HL-60 (cell line): ENCODE measurements around the gene SYT12.

Source experiments
- DNase-seq, 2 experiments: peaks; one replicate each; pipeline ENCODE4 v3.0.0-alpha.2; 2010 to 2020; ENCODE audit warnings: low read depth in 1 of 2, low spot score in 1 of 2
- H3K27ac ChIP-seq: fragments of 250-450 bp; sonication (Bioruptor Pico); replicated peaks from 2 replicates; pipeline ENCODE4 v1.5.1; 2020; ENCODE audit warnings: mild to moderate bottlenecking, moderate library complexity
- H3K27me3 ChIP-seq: fragments of 250-450 bp; sonication (Bioruptor Pico); 2 replicates; pipeline ENCODE4 v1.5.1; 2021; ENCODE audit warnings: mild to moderate bottlenecking, moderate library complexity; ENCODE audit not compliant: insufficient read depth, poor library complexity, severe bottlenecking
- H3K4me3 ChIP-seq: replicated peaks from 2 replicates; pipeline ENCODE4 v1.5.1; 2011; ENCODE audit warnings: mild to moderate bottlenecking, control low read depth, low read length; ENCODE audit not compliant: insufficient read depth
- GABPA ChIP-seq: IDR thresholded peaks from 2 replicates; pipeline ENCODE4 v1.6.1; 2012; ENCODE audit warnings: low read depth
- POLR2AphosphoS5 ChIP-seq: IDR thresholded peaks from 2 replicates; pipeline ENCODE4 v1.6.1; 2012; ENCODE audit warnings: low read depth
- SPI1 ChIP-seq: IDR thresholded peaks from 2 replicates; pipeline ENCODE4 v1.6.1; 2012; ENCODE audit warnings: low read depth, mild to moderate bottlenecking, borderline replicate concordance
- TF ChIP-seq, protein P1 (sequence below): IDR thresholded peaks from one replicate; pipeline ENCODE4 v1.5.1; 2011; ENCODE audit warnings: low read length, control low read depth, inconsistent platforms; ENCODE audit not compliant: insufficient read depth
- TF ChIP-seq, protein P2 (sequence below): IDR thresholded peaks from 2 replicates; pipeline ENCODE4 v1.6.1; 2012; ENCODE audit warnings: low read depth; ENCODE audit not compliant: insufficient replicate concordance

SYT12 gene

DNA sequence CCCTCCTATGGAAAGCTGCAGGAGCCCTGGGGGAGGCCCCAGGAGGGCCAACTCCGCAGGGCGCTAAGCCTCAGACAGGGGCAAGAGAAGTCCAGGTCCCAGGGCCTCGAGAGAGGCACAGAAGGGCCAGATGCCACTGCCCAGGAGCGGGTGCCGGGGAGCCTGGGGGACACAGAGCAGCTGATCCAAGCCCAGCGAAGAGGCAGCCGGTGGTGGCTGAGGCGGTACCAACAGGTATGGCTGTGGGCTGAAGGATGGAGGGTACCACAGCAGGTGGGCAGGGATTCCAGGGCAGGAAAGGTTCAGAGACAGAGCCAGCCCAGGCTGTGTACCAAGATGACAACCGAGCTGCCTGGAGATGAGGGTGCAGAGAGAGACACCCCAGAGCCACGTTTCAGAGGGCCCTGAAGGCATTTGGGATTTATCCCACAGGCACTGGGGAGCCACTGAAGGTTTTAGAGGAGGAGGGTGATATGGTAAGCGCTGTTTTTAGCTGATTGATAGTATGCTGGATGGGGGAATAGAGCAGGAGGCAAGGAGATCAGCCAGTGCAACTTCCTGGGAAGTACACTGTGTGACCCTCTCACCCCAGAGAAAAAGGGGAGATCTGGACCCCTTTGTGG is 47.4 kb upstream of the SYT12 start:
- no peak overlapping the region for H3K4me3 ChIP-seq
- no peak overlapping the region for H3K27ac ChIP-seq
- no peak for DNase-seq
- TF ChIP-seq, protein P1, sequence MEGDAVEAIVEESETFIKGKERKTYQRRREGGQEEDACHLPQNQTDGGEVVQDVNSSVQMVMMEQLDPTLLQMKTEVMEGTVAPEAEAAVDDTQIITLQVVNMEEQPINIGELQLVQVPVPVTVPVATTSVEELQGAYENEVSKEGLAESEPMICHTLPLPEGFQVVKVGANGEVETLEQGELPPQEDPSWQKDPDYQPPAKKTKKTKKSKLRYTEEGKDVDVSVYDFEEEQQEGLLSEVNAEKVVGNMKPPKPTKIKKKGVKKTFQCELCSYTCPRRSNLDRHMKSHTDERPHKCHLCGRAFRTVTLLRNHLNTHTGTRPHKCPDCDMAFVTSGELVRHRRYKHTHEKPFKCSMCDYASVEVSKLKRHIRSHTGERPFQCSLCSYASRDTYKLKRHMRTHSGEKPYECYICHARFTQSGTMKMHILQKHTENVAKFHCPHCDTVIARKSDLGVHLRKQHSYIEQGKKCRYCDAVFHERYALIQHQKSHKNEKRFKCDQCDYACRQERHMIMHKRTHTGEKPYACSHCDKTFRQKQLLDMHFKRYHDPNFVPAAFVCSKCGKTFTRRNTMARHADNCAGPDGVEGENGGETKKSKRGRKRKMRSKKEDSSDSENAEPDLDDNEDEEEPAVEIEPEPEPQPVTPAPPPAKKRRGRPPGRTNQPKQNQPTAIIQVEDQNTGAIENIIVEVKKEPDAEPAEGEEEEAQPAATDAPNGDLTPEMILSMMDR, result no peak
- TF ChIP-seq, protein P2, sequence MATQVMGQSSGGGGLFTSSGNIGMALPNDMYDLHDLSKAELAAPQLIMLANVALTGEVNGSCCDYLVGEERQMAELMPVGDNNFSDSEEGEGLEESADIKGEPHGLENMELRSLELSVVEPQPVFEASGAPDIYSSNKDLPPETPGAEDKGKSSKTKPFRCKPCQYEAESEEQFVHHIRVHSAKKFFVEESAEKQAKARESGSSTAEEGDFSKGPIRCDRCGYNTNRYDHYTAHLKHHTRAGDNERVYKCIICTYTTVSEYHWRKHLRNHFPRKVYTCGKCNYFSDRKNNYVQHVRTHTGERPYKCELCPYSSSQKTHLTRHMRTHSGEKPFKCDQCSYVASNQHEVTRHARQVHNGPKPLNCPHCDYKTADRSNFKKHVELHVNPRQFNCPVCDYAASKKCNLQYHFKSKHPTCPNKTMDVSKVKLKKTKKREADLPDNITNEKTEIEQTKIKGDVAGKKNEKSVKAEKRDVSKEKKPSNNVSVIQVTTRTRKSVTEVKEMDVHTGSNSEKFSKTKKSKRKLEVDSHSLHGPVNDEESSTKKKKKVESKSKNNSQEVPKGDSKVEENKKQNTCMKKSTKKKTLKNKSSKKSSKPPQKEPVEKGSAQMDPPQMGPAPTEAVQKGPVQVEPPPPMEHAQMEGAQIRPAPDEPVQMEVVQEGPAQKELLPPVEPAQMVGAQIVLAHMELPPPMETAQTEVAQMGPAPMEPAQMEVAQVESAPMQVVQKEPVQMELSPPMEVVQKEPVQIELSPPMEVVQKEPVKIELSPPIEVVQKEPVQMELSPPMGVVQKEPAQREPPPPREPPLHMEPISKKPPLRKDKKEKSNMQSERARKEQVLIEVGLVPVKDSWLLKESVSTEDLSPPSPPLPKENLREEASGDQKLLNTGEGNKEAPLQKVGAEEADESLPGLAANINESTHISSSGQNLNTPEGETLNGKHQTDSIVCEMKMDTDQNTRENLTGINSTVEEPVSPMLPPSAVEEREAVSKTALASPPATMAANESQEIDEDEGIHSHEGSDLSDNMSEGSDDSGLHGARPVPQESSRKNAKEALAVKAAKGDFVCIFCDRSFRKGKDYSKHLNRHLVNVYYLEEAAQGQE, result no peak
- TF ChIP-seq SPI1, result no peak
- no peaks in the 10 kb centered on the region for H3K27me3 ChIP-seq

DNA sequence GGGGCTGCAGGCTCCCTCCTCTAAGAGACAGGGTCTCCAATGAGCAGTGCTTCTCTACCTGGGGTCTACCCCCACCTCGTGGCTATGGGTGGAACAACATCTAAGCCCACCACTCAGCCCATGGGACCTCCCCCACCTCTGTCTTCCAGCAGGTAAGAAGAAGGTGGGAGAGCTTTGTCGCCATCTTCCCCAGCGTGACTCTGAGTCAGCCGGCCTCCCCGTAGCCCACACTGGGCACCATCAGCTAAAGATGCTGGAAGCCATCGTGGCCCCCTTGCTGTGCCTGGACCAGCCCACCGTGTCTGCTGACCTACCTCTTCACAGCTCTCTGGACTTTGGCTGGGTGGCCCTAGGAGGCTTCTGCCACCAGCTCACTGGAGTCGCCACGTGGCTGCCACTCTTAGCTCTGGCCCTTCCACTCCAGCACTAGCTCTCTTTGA is 46.9 kb upstream of the SYT12 start:
- no peaks in the 10 kb centered on the region for H3K27me3 ChIP-seq
- no peak overlapping the region for H3K4me3 ChIP-seq
- TF ChIP-seq, protein P1, result peak; percentile 20
- TF ChIP-seq GABPA, result no peak
- H3K27ac ChIP-seq, result no peak overlapping the region
- DNase-seq, result no peak

DNA sequence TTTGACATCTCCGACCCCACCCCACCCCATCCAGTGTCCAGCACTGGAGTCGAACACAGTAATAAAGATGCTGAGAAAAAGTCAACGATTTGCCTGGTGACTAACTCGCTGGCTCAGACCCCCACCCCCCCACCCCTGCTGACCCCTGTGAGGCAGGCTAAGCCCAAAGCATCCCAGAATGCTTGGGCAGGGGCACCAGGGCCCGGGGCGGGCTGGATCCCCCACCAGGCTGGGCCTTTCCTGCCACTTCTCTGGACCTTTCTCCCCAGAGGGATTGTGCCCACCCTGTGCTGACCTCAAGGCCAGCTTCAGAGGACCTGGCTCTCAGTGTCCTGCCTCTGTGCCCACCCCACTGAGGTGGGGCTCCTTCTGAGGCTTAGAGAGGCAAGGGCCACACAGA is 46.0 kb upstream of the SYT12 start:
- H3K27ac ChIP-seq, result no peak overlapping the region
- DNase-seq, result no peak
- no peak overlapping the region for H3K4me3 ChIP-seq
- H3K27me3 ChIP-seq, result no peaks in the 10 kb centered on the region
- TF ChIP-seq SPI1 (no peak), GABPA (no peak), POLR2AphosphoS5 (no peak)
- TF ChIP-seq, protein P2, result no peak
- TF ChIP-seq, protein P1, result no peak

DNA sequence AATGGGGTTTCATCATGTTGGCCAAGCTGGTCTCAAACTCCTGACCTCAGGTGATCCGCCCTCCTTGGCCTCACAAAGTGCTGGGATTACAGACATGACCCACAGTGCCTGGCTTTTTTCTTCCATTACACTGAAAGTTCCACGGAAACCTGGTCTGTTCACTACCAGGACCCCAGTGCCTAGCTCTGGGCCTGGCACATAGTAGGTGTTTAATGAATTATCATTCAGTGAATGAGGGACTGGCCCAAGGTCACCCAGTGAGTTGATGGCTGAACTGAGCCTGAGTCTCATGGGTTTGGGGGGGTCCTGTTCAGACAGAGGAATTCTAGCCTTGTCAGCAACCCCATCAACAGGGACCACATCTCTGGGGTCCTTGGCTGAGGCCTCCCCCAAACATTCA is 44.7 kb upstream of the SYT12 start:
- H3K27ac ChIP-seq, result no peak overlapping the region
- TF ChIP-seq, protein P2, result no peak
- H3K4me3 ChIP-seq, result no peak overlapping the region
- no peak for DNase-seq
- no peaks in the 10 kb centered on the region for H3K27me3 ChIP-seq
